Measurements from ENCODE around the gene ADGRB3.
"Not testable (repeated sequence)": the region's sequence is repeated elsewhere in the genome, so short reads cannot be mapped to it uniquely, and the experiment has no call there.

The ADGRB3 gene

GRCh38 chr6:68876792-68877493, 241.9 kb downstream of the ADGRB3 start:
- no peak overlapping the region for H2BK12ac ChIP-seq (ENCODE audit: low read length)
- no peak for DNase-seq (ENCODE audit: low spot score)
- peaks cover 0 to 5% of the 10 kb centered on the region in 2 donors for H3K9me3 ChIP-seq (replicated peaks in 1 of 2; ENCODE audit: control insufficient read depth in 2 of 2, insufficient read depth in 1 of 2, low read depth in 1 of 2, low read length in 2 of 2)
- H3K27me3 ChIP-seq (ENCODE audit: control insufficient read depth in 3 of 3, insufficient read depth in 3 of 3, low read depth in 1 of 3, low read length in 3 of 3), result no peaks in the 10 kb centered on the region
- H2AK5ac ChIP-seq (ENCODE audit: low read depth, low read length), result no peak overlapping the region
- H2BK15ac ChIP-seq (ENCODE audit: low read length), result no peak overlapping the region
- no peak overlapping the region for H3K18ac ChIP-seq (ENCODE audit: low read length)
- no CpG with 5 or more reads among the region's 2 CpGs for WGBS, 2 donors (ENCODE audit: extremely low coverage in 2 of 2, insufficient read length in 2 of 2, insufficient replicate concordance in 1 of 2)
- H2BK120ac ChIP-seq (ENCODE audit: low read depth, low read length), result no peak overlapping the region
- no peak overlapping the region for H2AFZ ChIP-seq (ENCODE audit: low read length)
- no peak overlapping the region for H4K8ac ChIP-seq (ENCODE audit: low read depth, low read length)
- H3K4ac ChIP-seq (ENCODE audit: low read length), result no peak overlapping the region
- H3K14ac ChIP-seq (ENCODE audit: low read length), result no peak overlapping the region
- H3K4me1 ChIP-seq (ENCODE audit: control insufficient read depth in 2 of 2, insufficient read depth in 1 of 2, low read depth in 1 of 2, low read length in 2 of 2), result peaks cover 0 to 5% of the 10 kb centered on the region in 2 donors
- H4K91ac ChIP-seq (ENCODE audit: low read depth, low read length, poor library complexity), result no peak overlapping the region
- no peak overlapping the region for H3K4me3 ChIP-seq (ENCODE audit: low read length in 2 of 2)
- no peak overlapping the region for H3K4me2 ChIP-seq (ENCODE audit: insufficient read depth, low read length, poor library complexity, severe bottlenecking)
- H3K79me1 ChIP-seq (ENCODE audit: low read depth, low read length), result no peaks in the 10 kb centered on the region
- no peak overlapping the region for H2BK5ac ChIP-seq (ENCODE audit: low read length)
- no peak overlapping the region for H3K23ac ChIP-seq (ENCODE audit: low read depth, low read length, poor library complexity)
- no peak overlapping the region for H3K9ac ChIP-seq (ENCODE audit: low read depth, low read length, poor library complexity)
- H3K36me3 ChIP-seq (replicated peaks in 1 of 2; ENCODE audit: control insufficient read depth in 2 of 2, insufficient read depth in 2 of 2, low read length in 2 of 2), result no peaks in the 10 kb centered on the region
- no peak overlapping the region for H3K27ac ChIP-seq (replicated peaks; ENCODE audit: low read length)

- Histone ChIP-seq H3K4me2 (ENCODE audit: insufficient read depth, low read length, poor library complexity, severe bottlenecking) (no peak overlapping the region), H2BK15ac (ENCODE audit: low read length) (no peak overlapping the region), H3K27ac (replicated peaks; ENCODE audit: low read length) (no peak overlapping the region), H2AFZ (ENCODE audit: low read length) (peak overlapping the region; percentile 6), H3K4ac (ENCODE audit: low read length) (no peak overlapping the region), H2BK5ac (ENCODE audit: low read length) (no peak overlapping the region), H2BK12ac (ENCODE audit: low read length) (no peak overlapping the region), H2BK120ac (ENCODE audit: low read depth, low read length) (no peak overlapping the region), H3K27me3 (ENCODE audit: control insufficient read depth in 3 of 3, insufficient read depth in 3 of 3, low read depth in 1 of 3, low read length in 3 of 3) (no peaks in the 10 kb centered on the region), H3K18ac (ENCODE audit: low read length) (no peak overlapping the region), H3K36me3 (replicated peaks in 1 of 2; ENCODE audit: control insufficient read depth in 2 of 2, insufficient read depth in 2 of 2, low read length in 2 of 2) (no peaks in the 10 kb centered on the region), H3K79me1 (ENCODE audit: low read depth, low read length) (no peaks in the 10 kb centered on the region), H3K23ac (ENCODE audit: low read depth, low read length, poor library complexity) (no peak overlapping the region), H3K14ac (ENCODE audit: low read length) (no peak overlapping the region), H3K4me3 (ENCODE audit: low read length in 2 of 2) (no peak overlapping the region), H3K9me3 (replicated peaks in 1 of 2; ENCODE audit: control insufficient read depth in 2 of 2, insufficient read depth in 1 of 2, low read depth in 1 of 2, low read length in 2 of 2) (peaks cover 0 to 5% of the 10 kb centered on the region in 2 donors), H2AK5ac (ENCODE audit: low read depth, low read length) (no peak overlapping the region), H4K8ac (ENCODE audit: low read depth, low read length) (no peak overlapping the region), H3K4me1 (ENCODE audit: control insufficient read depth in 2 of 2, insufficient read depth in 1 of 2, low read depth in 1 of 2, low read length in 2 of 2) (peaks cover 0 to 5% of the 10 kb centered on the region in 2 donors), H4K91ac (ENCODE audit: low read depth, low read length, poor library complexity) (no peak overlapping the region), H3K9ac (ENCODE audit: low read depth, low read length, poor library complexity) (no peak overlapping the region)
- WGBS, 2 donors (ENCODE audit: extremely low coverage in 2 of 2, insufficient read length in 2 of 2, insufficient replicate concordance in 1 of 2), result no CpG with 5 or more reads among the region's 4 CpGs
- DNase-seq (ENCODE audit: low spot score), result no peak
Measured at GRCh38 chr6:68880050-68880813, 245.2 kb downstream of the ADGRB3 start.

GRCh38 chr6:68883325-68883724, 248.2 kb downstream of the ADGRB3 start:
- not testable (repeated sequence) for H2BK15ac ChIP-seq (ENCODE audit: low read length); H2AK5ac ChIP-seq (ENCODE audit: low read depth, low read length); H3K4ac ChIP-seq (ENCODE audit: low read length); H4K8ac ChIP-seq (ENCODE audit: low read depth, low read length); H2BK120ac ChIP-seq (ENCODE audit: low read depth, low read length); H3K27me3 ChIP-seq (ENCODE audit: control insufficient read depth in 3 of 3, insufficient read depth in 3 of 3, low read depth in 1 of 3, low read length in 3 of 3); H3K4me1 ChIP-seq (ENCODE audit: control insufficient read depth in 2 of 2, insufficient read depth in 1 of 2, low read depth in 1 of 2, low read length in 2 of 2); H3K4me3 ChIP-seq (ENCODE audit: low read length in 2 of 2); H4K91ac ChIP-seq (ENCODE audit: low read depth, low read length, poor library complexity); H2AFZ ChIP-seq (ENCODE audit: low read length); H2BK5ac ChIP-seq (ENCODE audit: low read length); H3K18ac ChIP-seq (ENCODE audit: low read length); DNase-seq (ENCODE audit: low spot score); H2BK12ac ChIP-seq (ENCODE audit: low read length); H3K9ac ChIP-seq (ENCODE audit: low read depth, low read length, poor library complexity); H3K14ac ChIP-seq (ENCODE audit: low read length); H3K9me3 ChIP-seq (replicated peaks in 1 of 2; ENCODE audit: control insufficient read depth in 2 of 2, insufficient read depth in 1 of 2, low read depth in 1 of 2, low read length in 2 of 2); H3K23ac ChIP-seq (ENCODE audit: low read depth, low read length, poor library complexity); H3K4me2 ChIP-seq (ENCODE audit: insufficient read depth, low read length, poor library complexity, severe bottlenecking); H3K36me3 ChIP-seq (replicated peaks in 1 of 2; ENCODE audit: control insufficient read depth in 2 of 2, insufficient read depth in 2 of 2, low read length in 2 of 2); H3K27ac ChIP-seq (replicated peaks; ENCODE audit: low read length); H3K79me1 ChIP-seq (ENCODE audit: low read depth, low read length)
- no CpG with 5 or more reads among the region's 9 CpGs for WGBS, 2 donors (ENCODE audit: extremely low coverage in 2 of 2, insufficient read length in 2 of 2, insufficient replicate concordance in 1 of 2)

- no peak for DNase-seq (ENCODE audit: low spot score)
- Histone ChIP-seq H3K4me3 (ENCODE audit: low read length in 2 of 2) (no peak overlapping the region), H3K4ac (ENCODE audit: low read length) (no peak overlapping the region), H2AK5ac (ENCODE audit: low read depth, low read length) (no peak overlapping the region), H2BK15ac (ENCODE audit: low read length) (no peak overlapping the region), H3K4me2 (ENCODE audit: insufficient read depth, low read length, poor library complexity, severe bottlenecking) (no peak overlapping the region), H3K18ac (ENCODE audit: low read length) (no peak overlapping the region), H3K27ac (replicated peaks; ENCODE audit: low read length) (no peak overlapping the region), H2BK5ac (ENCODE audit: low read length) (no peak overlapping the region), H3K23ac (ENCODE audit: low read depth, low read length, poor library complexity) (no peak overlapping the region), H3K9ac (ENCODE audit: low read depth, low read length, poor library complexity) (no peak overlapping the region), H3K36me3 (replicated peaks in 1 of 2; ENCODE audit: control insufficient read depth in 2 of 2, insufficient read depth in 2 of 2, low read length in 2 of 2) (no peaks in the 10 kb centered on the region), H4K91ac (ENCODE audit: low read depth, low read length, poor library complexity) (no peak overlapping the region), H3K9me3 (replicated peaks in 1 of 2; ENCODE audit: control insufficient read depth in 2 of 2, insufficient read depth in 1 of 2, low read depth in 1 of 2, low read length in 2 of 2) (peaks cover 0 to 11% of the 10 kb centered on the region in 2 donors), H2BK12ac (ENCODE audit: low read length) (no peak overlapping the region), H4K8ac (ENCODE audit: low read depth, low read length) (no peak overlapping the region), H2BK120ac (ENCODE audit: low read depth, low read length) (no peak overlapping the region), H3K79me1 (ENCODE audit: low read depth, low read length) (no peaks in the 10 kb centered on the region), H3K14ac (ENCODE audit: low read length) (no peak overlapping the region), H2AFZ (ENCODE audit: low read length) (no peak overlapping the region), H3K27me3 (ENCODE audit: control insufficient read depth in 3 of 3, insufficient read depth in 3 of 3, low read depth in 1 of 3, low read length in 3 of 3) (no peaks in the 10 kb centered on the region), H3K4me1 (ENCODE audit: control insufficient read depth in 2 of 2, insufficient read depth in 1 of 2, low read depth in 1 of 2, low read length in 2 of 2) (peaks cover 0 to 13% of the 10 kb centered on the region in 2 donors)
Measured at GRCh38 chr6:68891419-68891818, 256.3 kb downstream of the ADGRB3 start.

All from neuronal stem cell (in vitro differentiated cells).